GM18907 (cell line): Measurements from ENCODE around the gene GAB2.
"Not testable (repeated sequence)": the region's sequence is repeated elsewhere in the genome, so short reads cannot be mapped to it uniquely, and the experiment has no call there.

Source experiments
- ATAC-seq: cut with Tn5 transposase; IDR thresholded peaks from one replicate; pipeline ENCODE4 v1.9.1; 2021; ENCODE audit warnings: mild to moderate bottlenecking, moderate library complexity; ENCODE audit not compliant: unreplicated experiment

GAB2 gene

DNA sequence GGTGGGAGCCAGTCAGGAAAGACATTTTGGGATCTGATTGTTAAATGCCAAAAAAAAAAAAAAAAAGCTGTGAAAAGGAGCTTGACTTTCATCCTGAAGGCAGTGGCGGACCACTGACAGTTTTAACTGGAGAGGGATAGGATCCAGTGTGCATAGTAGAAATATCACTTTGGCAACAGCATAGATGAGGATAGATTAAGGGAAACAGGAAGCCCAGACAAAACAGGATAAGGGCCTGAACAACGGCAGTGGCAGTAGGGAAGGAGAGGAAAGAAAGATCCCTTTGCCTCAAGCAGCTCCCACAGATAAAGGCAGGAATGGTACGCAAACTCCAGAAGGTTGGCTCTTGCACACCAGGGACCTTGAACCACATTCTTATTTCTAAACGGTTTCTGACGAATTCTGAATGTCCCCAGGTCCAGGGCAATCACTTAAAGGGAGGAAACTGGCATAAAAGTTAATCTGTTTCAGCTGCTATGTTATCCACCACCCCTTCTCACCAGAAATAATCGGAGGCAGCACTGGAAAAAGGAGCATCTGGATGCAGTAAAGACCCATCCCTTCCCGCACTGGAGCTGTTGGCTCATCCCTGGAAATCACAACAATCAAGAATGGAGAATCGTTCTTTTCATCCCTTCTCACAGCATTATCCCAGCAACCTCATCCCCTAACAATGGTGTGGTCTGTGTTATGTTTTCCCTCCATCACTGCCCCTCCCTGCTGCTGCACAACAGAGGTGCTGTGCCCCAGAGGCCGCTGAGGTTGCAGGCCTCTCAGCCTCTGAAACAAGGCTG, 99.1 kb downstream of the GAB2 start:
- ATAC-seq, result no peak

GRCh38 chr11:78315724-78316123, 101.9 kb downstream of the GAB2 start:
- ATAC-seq, result no peak

DNA sequence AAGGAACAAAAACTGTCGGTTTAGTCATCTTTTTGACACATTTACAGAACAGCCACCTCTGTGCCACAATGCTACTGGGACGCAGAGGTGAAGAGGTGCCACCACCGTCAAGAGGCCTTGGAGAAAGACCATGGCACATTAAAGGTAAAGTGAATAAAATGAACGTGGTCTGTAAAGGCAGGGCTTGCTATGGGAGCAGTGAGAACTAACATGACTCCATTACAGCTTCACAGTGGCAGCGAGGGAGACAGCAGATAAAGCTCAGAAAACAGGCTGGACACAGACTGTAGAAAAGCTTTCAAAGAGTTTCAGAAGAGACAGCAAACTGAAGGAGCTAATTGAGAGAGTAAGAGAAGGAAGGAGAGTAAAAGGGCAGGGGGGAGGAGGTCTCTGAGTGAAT, 102.9 kb downstream of the GAB2 start:
- ATAC-seq, result no peak

- no peak for ATAC-seq
These were observed 103.7 kb downstream of the GAB2 start for GRCh38 chr11:78313898-78314297.

DNA sequence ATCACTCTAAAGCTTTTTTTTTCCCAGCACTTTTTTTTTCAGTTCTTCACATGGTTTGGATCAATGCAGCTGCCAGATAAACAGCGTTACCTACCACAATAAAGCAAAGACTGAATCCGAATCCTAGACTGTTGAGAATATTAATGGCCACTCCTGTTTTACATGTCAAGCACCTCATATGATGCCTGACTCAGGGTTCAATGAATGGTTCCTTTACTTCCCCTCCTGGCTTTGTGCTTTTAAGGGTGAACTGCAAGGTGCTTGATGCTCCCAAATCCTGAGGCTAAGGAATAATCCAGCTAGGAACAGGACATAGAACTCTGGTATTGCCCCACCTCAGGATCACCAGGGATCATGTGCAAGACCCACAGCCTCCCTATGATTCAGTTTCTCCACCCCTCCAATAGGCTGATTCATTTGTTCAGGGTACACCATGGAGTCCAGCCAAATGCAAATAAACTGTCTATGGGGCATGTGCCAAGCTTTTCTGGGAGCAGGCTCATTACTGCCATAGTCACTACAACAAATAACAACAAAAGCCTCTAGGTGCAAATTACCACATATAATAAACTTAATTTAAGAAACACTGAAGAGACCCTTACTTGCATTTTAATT, 104.3 kb downstream of the GAB2 start:
- ATAC-seq, result no peak

GRCh38 chr11:78312712-78313111, 104.9 kb downstream of the GAB2 start:
- no peak for ATAC-seq

GRCh38 chr11:78311702-78312371, 105.8 kb downstream of the GAB2 start:
- ATAC-seq, result no peak

GRCh38 chr11:78310500-78310909, 107.1 kb downstream of the GAB2 start:
- peak; percentile 80 for ATAC-seq

DNA sequence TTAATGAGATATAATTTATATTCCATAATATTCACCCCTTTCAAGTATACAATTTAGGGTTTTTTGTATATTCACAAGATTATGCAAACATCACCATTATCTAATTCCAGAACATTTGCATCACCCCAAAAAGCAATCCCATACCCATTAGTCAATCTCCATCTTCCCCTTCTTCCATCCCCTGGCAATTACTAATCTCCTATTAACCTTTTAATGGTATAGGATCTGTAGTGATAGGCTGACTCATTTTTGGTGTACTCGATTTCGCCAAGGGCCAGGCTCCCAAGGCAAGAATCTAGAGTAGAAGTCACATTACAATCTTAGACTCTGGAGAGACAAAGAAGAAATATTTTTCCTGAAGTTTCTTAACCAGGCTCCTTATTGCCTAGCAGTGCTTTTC, 113.4 kb downstream of the GAB2 start:
- no peak for ATAC-seq

DNA sequence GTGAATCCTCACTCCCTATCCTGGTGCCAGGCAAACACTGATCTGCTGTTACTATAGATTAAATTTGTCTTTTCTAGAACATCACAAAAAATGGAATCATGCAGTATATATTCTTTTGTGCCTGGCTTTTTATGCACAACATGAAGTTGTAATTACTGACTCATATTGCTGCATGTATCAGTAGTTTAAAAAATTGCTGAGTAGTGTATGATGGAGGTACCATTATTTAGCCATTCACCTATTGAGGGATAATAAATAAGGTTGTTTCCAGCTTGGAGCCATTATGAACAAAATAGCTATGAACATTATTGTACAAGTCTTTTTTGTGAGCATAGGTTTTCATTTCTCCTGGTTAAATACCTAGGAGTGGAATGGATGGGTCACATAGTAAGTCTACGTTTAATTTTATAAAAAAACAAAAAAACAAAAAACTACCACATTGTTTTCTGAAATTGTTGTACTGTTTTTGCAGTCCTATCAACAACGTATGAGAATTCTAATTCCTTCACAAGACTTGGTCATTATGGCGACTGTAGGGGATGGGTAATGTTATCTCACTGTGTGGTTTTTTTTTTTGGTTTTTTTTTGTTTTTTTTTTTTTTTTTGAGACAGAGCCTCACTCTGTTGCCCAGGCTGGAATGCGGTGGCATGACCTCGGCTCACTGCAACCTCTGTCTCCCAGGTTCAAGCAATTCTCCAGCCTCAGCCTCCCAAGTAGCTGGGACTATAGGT, 117.3 kb downstream of the GAB2 start:
- no peak for ATAC-seq

DNA sequence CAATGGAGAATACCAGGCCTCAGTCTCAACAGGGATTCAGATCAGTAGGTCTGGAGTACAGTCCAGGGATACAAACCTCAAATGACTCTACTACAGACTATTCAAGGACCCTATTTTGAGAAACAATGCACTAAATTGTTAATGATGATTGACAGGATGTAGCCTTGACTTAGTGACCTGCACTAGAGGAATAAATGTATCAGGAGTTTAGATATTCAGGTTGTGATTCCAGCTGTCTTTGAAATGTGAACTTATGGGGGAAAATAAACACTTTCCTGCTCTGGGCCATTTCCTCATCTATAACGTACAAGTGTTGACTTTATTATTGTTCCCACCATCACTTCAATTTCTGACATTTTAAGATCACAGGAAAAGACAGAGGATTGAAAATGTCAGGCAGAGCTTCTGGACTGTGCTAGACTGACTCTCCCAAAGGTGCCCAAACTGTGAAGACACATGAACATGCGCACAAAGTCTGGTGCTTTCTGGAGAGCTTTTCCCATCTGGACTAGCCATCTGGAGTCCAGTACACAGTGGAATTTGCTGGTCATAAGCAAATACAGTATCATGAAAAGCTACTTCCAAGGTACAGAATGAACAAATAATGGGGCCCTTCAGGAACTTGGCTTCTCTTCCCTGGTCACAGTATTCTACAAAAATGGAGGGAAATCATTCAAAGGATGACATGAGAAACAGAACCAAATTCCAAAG, 118.5 kb downstream of the GAB2 start:
- ATAC-seq, result no peak

DNA sequence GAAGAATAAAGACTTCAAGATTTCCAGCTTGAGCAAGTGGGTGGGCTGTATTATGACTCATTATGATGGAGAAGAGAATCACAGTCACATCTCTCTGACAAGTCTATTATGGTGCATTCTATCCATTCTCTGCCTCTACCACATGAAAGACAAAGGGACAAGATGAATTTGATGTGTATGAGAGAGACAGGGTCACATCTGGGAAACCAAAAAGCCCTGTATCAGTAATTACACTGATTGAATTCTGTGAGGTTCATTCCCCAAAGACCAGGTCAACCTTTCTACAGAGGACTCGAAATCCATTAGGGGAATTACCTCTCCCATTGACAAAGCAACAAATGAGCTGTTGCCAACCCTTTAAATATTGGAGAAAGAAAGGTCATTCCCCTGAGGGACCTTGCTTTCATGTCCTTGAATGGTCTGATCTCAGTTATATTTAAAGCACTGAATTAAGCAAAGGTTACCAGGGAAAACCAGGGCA, 119.3 kb downstream of the GAB2 start:
- ATAC-seq, result no peak

- no peak for ATAC-seq
These were observed 121.4 kb downstream of the GAB2 start for GRCh38 chr11:78295991-78296930.

DNA sequence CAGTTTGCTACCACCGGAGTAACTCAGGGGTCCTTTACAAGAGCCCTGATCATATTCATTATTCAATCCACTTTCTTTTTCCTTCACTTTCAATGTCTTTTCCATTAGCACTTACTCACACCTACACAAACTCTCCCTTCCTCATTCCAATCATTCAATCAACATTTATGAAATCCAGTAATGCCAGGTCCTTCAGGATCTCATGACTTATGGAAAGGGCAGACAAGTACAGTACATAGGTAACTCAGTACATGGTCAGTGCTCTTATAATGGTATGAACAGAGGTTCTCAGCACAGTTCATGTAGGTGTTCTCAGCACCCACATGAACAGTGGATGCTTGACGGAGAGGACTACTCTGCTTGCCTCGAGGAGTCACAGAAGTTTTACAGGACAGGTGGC, 122.3 kb downstream of the GAB2 start:
- ATAC-seq, result no peak

DNA sequence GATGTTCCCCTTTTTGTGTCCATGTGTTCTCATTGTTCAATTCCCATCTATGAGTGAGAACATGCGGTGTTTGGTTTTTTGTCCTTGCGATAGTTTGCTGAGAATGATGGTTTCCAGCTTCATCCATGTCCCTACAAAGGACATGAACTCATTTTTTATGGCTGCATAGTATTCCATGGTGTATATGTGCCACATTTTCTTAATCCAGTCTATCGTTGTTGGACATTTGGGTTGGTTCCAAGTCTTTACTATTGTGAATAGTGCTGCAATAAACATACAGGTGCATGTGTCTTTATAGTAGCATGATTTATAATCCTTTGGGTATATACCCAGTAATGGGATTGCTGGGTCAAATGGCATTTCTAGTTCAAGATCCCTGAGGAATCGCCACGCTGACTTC, 123.5 kb downstream of the GAB2 start:
- ATAC-seq, result not testable (repeated sequence)

GRCh38 chr11:78293536-78293935, 124.1 kb downstream of the GAB2 start:
- no peak for ATAC-seq

- no peak for ATAC-seq
These were observed 125.4 kb downstream of the GAB2 start for GRCh38 chr11:78292109-78292803.

DNA sequence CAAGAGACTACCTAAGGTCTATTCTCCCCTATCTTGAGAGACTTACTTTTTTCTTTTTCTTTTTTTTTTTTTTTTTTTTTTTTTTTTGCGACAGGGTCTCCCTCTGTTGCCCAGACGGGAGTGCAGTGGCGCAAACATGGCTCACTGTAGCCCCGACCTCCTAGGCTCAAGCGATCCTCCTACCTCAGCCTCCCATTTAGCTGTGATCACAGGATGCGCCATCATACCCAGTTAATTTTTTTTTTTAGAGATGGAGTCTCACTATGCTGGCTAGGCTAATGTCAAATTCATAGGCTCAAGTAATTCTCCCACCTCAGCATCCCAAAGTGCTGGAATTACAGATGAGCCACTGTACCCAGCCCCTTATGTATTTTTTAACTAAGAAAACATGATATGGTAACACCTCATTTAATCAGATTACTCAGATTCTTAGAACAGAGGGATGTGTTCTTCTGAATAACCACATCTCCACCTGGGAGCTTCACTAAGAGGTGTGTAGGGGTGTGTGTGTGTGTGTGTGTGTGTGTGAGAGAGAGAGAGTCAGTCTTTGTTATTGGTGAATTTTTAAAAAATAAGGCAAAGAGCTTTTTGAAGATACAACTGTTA, 126.0 kb downstream of the GAB2 start:
- no peak for ATAC-seq
